Suprapubic skin (tissue), 4 donors: ENCODE measurements around the gene ZSCAN18.

Experiments used
- POLR2A ChIP-seq, 2 donors: fragments of 450-650 bp; IDR thresholded peaks; one replicate each; pipeline ENCODE4 v1.6.1; 2017; ENCODE audit warnings: antibody characterized with exemption in 2 of 2, mild to moderate bottlenecking in 2 of 2, moderate library complexity in 2 of 2
- POLR2AphosphoS5 ChIP-seq, 3 donors: sonication (generic); formaldehyde crosslinking; IDR thresholded peaks; one replicate each; pipeline ENCODE4 v1.6.1; 2017; ENCODE audit warnings: antibody characterized with exemption in 3 of 3

GRCh38 chr19:58047672-58048071 is 50.4 kb downstream of the ZSCAN18 start:
- TF ChIP-seq POLR2A (IDR thresholded peaks at IDR 0.05) = no peak
- no peak for TF ChIP-seq POLR2AphosphoS5 (IDR thresholded peaks at IDR 0.05)
